Endothelial cell of umbilical vein (primary cell): ENCODE measurements around the gene PADI1. TPM values are rescaled to one million over a fixed set of nuclear protein-coding genes. Genes with fewer than 3 reads are reported as not detected.

Experiments
- BruUV-seq: library from RNA; stranded (reverse); fragments of 400-500 nt; replicated peaks from 2 replicates; lab custom pipeline; 2021; lab: Mats Ljungman, UMichigan
- CTCF ChIA-PET: fragments of 300-600, 350-600 bp; sonication (Branson Sonifier 250); formaldehyde crosslinking; loops from one replicate; lab custom pipeline; 2021; ENCODE audit warnings: antibody characterized with exemption, inconsistent platforms; lab: Charles Lee
- POLR2A ChIA-PET: fragments of 300-600, 350-600 bp; sonication (Branson Sonifier 250); formaldehyde crosslinking; loops from one replicate; lab custom pipeline; 2021; ENCODE audit warnings: antibody characterized with exemption, inconsistent platforms; lab: Charles Lee
- DNase-seq: peaks from one replicate; pipeline ENCODE4 v3.0.0-alpha.2; 2011; ENCODE audit warnings: low read depth, low spot score
- FAIRE-seq: peaks from 2 replicates; lab custom pipeline; 2011; peaks lifted over from hg19 to GRCh38; lab: Jason Lieb, UNC
- H2AFZ ChIP-seq: 2 replicates; pipeline ENCODE4 v1.6.0; 2012; ENCODE audit warnings: low read depth, low read length, control low read depth, inconsistent platforms
- H3K27ac ChIP-seq: 2 replicates; pipeline ENCODE4 v1.5.1; 2011; ENCODE audit warnings: low read depth, mild to moderate bottlenecking, control low read depth, low read length, moderate library complexity; ENCODE audit not compliant: insufficient read depth
- H3K27me3 ChIP-seq, 2 experiments: 2 replicates each; pipeline versions ENCODE4 v1.6.0 to v1.6.1; 2011; ENCODE audit warnings: low read length in 2 of 2, mixed read lengths in 1 of 2; ENCODE audit not compliant: control insufficient read depth in 2 of 2, insufficient read depth in 2 of 2
- H3K36me3 ChIP-seq, 2 experiments: 2 replicates in 1 of 2; 3 replicates in 1 of 2; pipeline ENCODE4 v1.5.1; 2011; ENCODE audit warnings: low read length in 2 of 2, mild to moderate bottlenecking in 1 of 2, moderate library complexity in 1 of 2; ENCODE audit not compliant: control insufficient read depth in 2 of 2, insufficient read depth in 2 of 2; ENCODE audit errors: extremely low read depth in 1 of 2
- H3K4me1 ChIP-seq: 3 replicates; pipeline ENCODE4 v1.5.1; 2011; ENCODE audit warnings: mild to moderate bottlenecking, low read length; ENCODE audit not compliant: control insufficient read depth, insufficient read depth; ENCODE audit errors: extremely low read depth
- H3K4me2 ChIP-seq: 2 replicates; pipeline ENCODE4 v1.6.1; 2011; ENCODE audit warnings: low read length, control low read depth, mixed read lengths; ENCODE audit not compliant: insufficient read depth
- H3K4me3 ChIP-seq, 3 experiments: fragments of 200-600 bp in 1 of 3; sonication (generic), shearing (Covaris generic) in 1 of 3; replicated peaks in 1 of 3; 2 replicates each; pipeline ENCODE4 v1.5.1; 2011 to 2016; ENCODE audit warnings: control low read depth in 3 of 3, low read length in 3 of 3, mild to moderate bottlenecking in 2 of 3, inconsistent platforms in 1 of 3, low read depth in 1 of 3, moderate library complexity in 1 of 3; ENCODE audit not compliant: insufficient read depth in 1 of 3
- H3K79me2 ChIP-seq: 2 replicates; pipeline ENCODE4 v1.6.0; 2012; ENCODE audit warnings: low read length, inconsistent platforms; ENCODE audit not compliant: control insufficient read depth, insufficient read depth
- H3K9ac ChIP-seq: replicated peaks from 2 replicates; pipeline ENCODE3; 2011; ENCODE audit warnings: low read length, control low read depth; ENCODE audit not compliant: insufficient read depth; ENCODE audit errors: extremely low read depth
- H3K9me1 ChIP-seq: replicated peaks from 3 replicates; pipeline ENCODE4 v1.6.0; 2011; ENCODE audit warnings: mild to moderate bottlenecking, low read length; ENCODE audit not compliant: control insufficient read depth, insufficient read depth; ENCODE audit errors: extremely low read depth
- H3K9me3 ChIP-seq: replicated peaks from 2 replicates; pipeline ENCODE4 v1.5.1; 2012; ENCODE audit warnings: low read length, inconsistent platforms; ENCODE audit not compliant: control insufficient read depth, insufficient read depth
- H4K20me1 ChIP-seq: replicated peaks from 2 replicates; pipeline ENCODE3; 2011; ENCODE audit warnings: mild to moderate bottlenecking, low read length; ENCODE audit not compliant: control insufficient read depth, insufficient read depth; ENCODE audit errors: extremely low read depth
- CTCF ChIP-seq, 2 donors: IDR thresholded peaks; 1 replicate in 1 of 2; 2 replicates in 1 of 2; pipeline ENCODE4 v1.5.1; 2011; ENCODE audit warnings: low read length in 2 of 2, mild to moderate bottlenecking in 2 of 2, moderate library complexity in 2 of 2, control low read depth in 1 of 2, inconsistent platforms in 1 of 2, low read depth in 1 of 2; ENCODE audit not compliant: insufficient read depth in 1 of 2; ENCODE audit errors: extremely low read depth in 1 of 2
- EZH2 ChIP-seq: IDR thresholded peaks from 2 replicates; pipeline ENCODE4 v1.6.1; 2012; ENCODE audit warnings: borderline replicate concordance, low read depth, mild to moderate bottlenecking, moderate library complexity, low read length, inconsistent platforms; ENCODE audit not compliant: severe bottlenecking
- FOS ChIP-seq: IDR thresholded peaks from 2 replicates; pipeline ENCODE4 v1.6.1; 2011; ENCODE audit warnings: mild to moderate bottlenecking, low read length, moderate library complexity, borderline replicate concordance; ENCODE audit not compliant: insufficient read depth
- GATA2 ChIP-seq: IDR thresholded peaks from 2 replicates; pipeline ENCODE4 v1.7.0; 2011; ENCODE audit warnings: low read depth, mild to moderate bottlenecking, moderate library complexity, mixed read lengths, low read length; ENCODE audit not compliant: insufficient read length, insufficient read depth
- JUN ChIP-seq: IDR thresholded peaks from 2 replicates; pipeline ENCODE4 v1.6.1; 2011; ENCODE audit warnings: borderline replicate concordance, low read depth; ENCODE audit not compliant: insufficient read length, insufficient read depth
- MYC ChIP-seq: IDR thresholded peaks from one replicate; pipeline ENCODE4 v1.6.1; 2011; ENCODE audit warnings: mild to moderate bottlenecking, low read depth, low read length
- POLR2A ChIP-seq: IDR thresholded peaks from 2 replicates; pipeline ENCODE4 v1.6.1; 2012; ENCODE audit warnings: low read depth, mild to moderate bottlenecking, control low read depth, low read length
- POLR2AphosphoS5 ChIP-seq: IDR thresholded peaks from 2 replicates; pipeline ENCODE4 v1.6.1; 2012; ENCODE audit warnings: low read depth, mild to moderate bottlenecking, control low read depth, low read length, moderate library complexity; ENCODE audit not compliant: insufficient read depth
- dilution Hi-C: fragments of 300-500 bp; cut with MboI; formaldehyde crosslinking; loops from one replicate; pipeline ENCODE4 v1.15.0; 2019; ENCODE audit warnings: low sequenced_read_pairs; ENCODE audit not compliant: extremely low pct_ligation_motif_present
- intact Hi-C: fragments of 100-400 bp; cut with micrococcal nuclease; formaldehyde crosslinking; loops from one replicate; pipeline ENCODE4 v1.10.0; 2022
- polyA plus RNA-seq, 4 experiments: library from polyadenylated mRNA; depleted of rRNA in 3 of 4; stranded (reverse) in 3 of 4; unstranded in 1 of 4; fragments of >200 nt; gene quantifications; 2 replicates each; pipeline versions ENCODE4 v1.2.1 to v1.2.3, GENCODE V29; 2011 to 2012; ENCODE audit warnings: missing spikeins in 1 of 4
- total RNA-seq: library from RNA; stranded (reverse); gene quantifications from 2 replicates; pipeline ENCODE4 v1.2.3, GENCODE V29; 2021
- TF ChIP-seq, protein P1 (sequence below): IDR thresholded peaks from 2 replicates; pipeline ENCODE4 v1.6.1; 2011; ENCODE audit not compliant: insufficient read depth, insufficient read length

Gene PADI1
- total and polyA plus RNA-seq, 2 donors (not counting 3 experiments of a cell fraction or from before 2014, with no cell fraction given), result 0.01 TPM; not detected in 1

- Histone ChIP-seq H3K9me1 (no peaks in the 10 kb centered on the region), H2AFZ (no peak overlapping the region), H3K4me2 (no peak overlapping the region), H3K36me3 (no peaks in the 10 kb centered on the region), H3K79me2 (no peaks in the 10 kb centered on the region), H3K9me3 (no peaks in the 10 kb centered on the region), H4K20me1 (no peaks in the 10 kb centered on the region), H3K4me3 (no peak overlapping the region), H3K4me1 (peaks cover 18% of the 10 kb centered on the region), H3K9ac (no peak overlapping the region), H3K27me3 (no peaks in the 10 kb centered on the region), H3K27ac (peak overlapping the region; percentile 48)
- intact Hi-C loops, result loop anchor here (5.0 to 10.0 kb wide), 2 partner anchors 170 to 1668 kb away; partner anchors contain the start of gene ALDH4A1
- CTCF ChIA-PET, result interaction anchor here (1.5 to 8.7 kb wide), 4 partner anchors 14 to 174 kb away, joined by 4 to 261 read pairs (median 19); partner anchors contain the start of gene PADI3
- no TSS peak for BruUV-seq
- TF ChIP-seq GATA2 (no peak), EZH2 (no peak), CTCF (IDR thresholded peaks at IDR 0.05; ENCODE audit: extremely low read depth in 1 of 2, insufficient read depth in 1 of 2, low read depth in 1 of 2, low read length in 2 of 2) (no peak), POLR2AphosphoS5 (no peak), FOS (no peak), JUN (no peak), MYC (no peak), POLR2A (no peak)
- TF ChIP-seq, protein P1, sequence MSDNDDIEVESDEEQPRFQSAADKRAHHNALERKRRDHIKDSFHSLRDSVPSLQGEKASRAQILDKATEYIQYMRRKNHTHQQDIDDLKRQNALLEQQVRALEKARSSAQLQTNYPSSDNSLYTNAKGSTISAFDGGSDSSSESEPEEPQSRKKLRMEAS, result no peak
- DNase-seq (no peak), FAIRE-seq (no peak)
- POLR2A ChIA-PET, result no interaction called here
- dilution Hi-C loops, result no loop called here
Measured at GRCh38 chr1:17234405-17234804, 29.5 kb downstream of the PADI1 start.
